GM23248 (cell line): Measurements from ENCODE around the gene ZNF804B. TPM values are rescaled to one million over a fixed set of nuclear protein-coding genes. Genes with fewer than 3 reads are reported as not detected.

Experiments used
- DNase-seq: peaks from one replicate; pipeline ENCODE4 v3.0.0-alpha.2; 2015
- H2AFZ ChIP-seq: fragments of 200-600 bp; sonication (generic); 2 replicates; pipeline ENCODE4 v1.6.1; 2016; ENCODE audit warnings: antibody characterized with exemption
- H3F3A ChIP-seq: fragments of 200-600 bp; sonication (generic); 2 replicates; pipeline ENCODE4 v1.6.1; 2016; ENCODE audit warnings: mild to moderate bottlenecking, antibody characterized with exemption, mixed run types; ENCODE audit not compliant: insufficient read depth
- H3K27ac ChIP-seq: fragments of 200-600 bp; sonication (generic); 2 replicates; pipeline ENCODE4 v1.5.1; 2016; ENCODE audit warnings: mild to moderate bottlenecking
- H3K27me3 ChIP-seq: fragments of 200-600 bp; sonication (generic); replicated peaks from 2 replicates; pipeline ENCODE4 v1.6.1; 2016; ENCODE audit warnings: mild to moderate bottlenecking; ENCODE audit not compliant: insufficient read depth
- H3K36me3 ChIP-seq: fragments of 200-600 bp; sonication (generic); 2 replicates; pipeline ENCODE4 v1.6.1; 2016; ENCODE audit warnings: low read depth, mild to moderate bottlenecking
- H3K4me1 ChIP-seq: fragments of 200-600 bp; sonication (generic); 2 replicates; pipeline ENCODE4 v1.6.1; 2016; ENCODE audit warnings: mild to moderate bottlenecking; ENCODE audit not compliant: insufficient read depth
- H3K4me2 ChIP-seq: fragments of 200-600 bp; sonication (generic); one replicate; pipeline ENCODE4 v1.6.1; 2016; ENCODE audit warnings: mild to moderate bottlenecking; ENCODE audit not compliant: unreplicated experiment
- H3K4me3 ChIP-seq: fragments of 200-600 bp; sonication (generic); 2 replicates; pipeline ENCODE4 v1.5.1; 2016; ENCODE audit warnings: mild to moderate bottlenecking
- H3K79me2 ChIP-seq: fragments of 200-600 bp; sonication (generic); 2 replicates; pipeline ENCODE4 v1.6.1; 2016; ENCODE audit warnings: mild to moderate bottlenecking; ENCODE audit not compliant: insufficient read depth
- H3K9ac ChIP-seq: fragments of 200-600 bp; sonication (generic); 2 replicates; pipeline ENCODE4 v1.6.1; 2016; ENCODE audit warnings: mild to moderate bottlenecking
- H3K9me2 ChIP-seq: fragments of 200-600 bp; sonication (generic); 2 replicates; pipeline ENCODE4 v1.6.1; 2016; ENCODE audit warnings: mixed run types, mild to moderate bottlenecking, moderate library complexity; ENCODE audit not compliant: insufficient read depth
- H3K9me3 ChIP-seq: fragments of 200-600 bp; sonication (generic); one replicate; pipeline ENCODE4 v1.6.1; 2017; ENCODE audit warnings: low read depth
- H4K20me1 ChIP-seq: fragments of 200-600 bp; sonication (generic); 2 replicates; pipeline ENCODE4 v1.6.0; 2016; ENCODE audit not compliant: insufficient read depth
- EZH2 ChIP-seq: fragments of 200-600 bp; sonication (generic); IDR thresholded peaks from 2 replicates; pipeline ENCODE4 v1.6.1; 2018; ENCODE audit warnings: antibody characterized with exemption, mild to moderate bottlenecking; ENCODE audit not compliant: insufficient read depth, poor library complexity, severe bottlenecking
- EZH2phosphoT487 ChIP-seq: fragments of 200-600 bp; sonication (generic); IDR thresholded peaks from 2 replicates; pipeline ENCODE4 v1.6.1; 2018; ENCODE audit warnings: antibody characterized with exemption, moderate library complexity, mild to moderate bottlenecking, low read depth; ENCODE audit not compliant: insufficient read depth
- WGBS, 2 experiments: methylation state at CpG; one replicate each; pipeline ENCODE4 v1.1.6; 2015 to 2017; ENCODE audit warnings: low lambda C conversion rate in 2 of 2, low coverage in 1 of 2; ENCODE audit errors: missing lambda C conversion rate in 2 of 2; 5-methylcytosine and 5-hydroxymethylcytosine counted together
- in situ Hi-C: fragments of 300-500 bp; cut with MboI; formaldehyde crosslinking; loops from 2 replicates; pipeline ENCODE4 v1.15.0; 2020
- polyA plus RNA-seq: library from polyadenylated mRNA; unstranded; fragments of >200 nt; fragmentation: Nextera tagmentation; extraction: Ambion mirVana; gene quantifications from 2 replicates; pipeline ENCODE4 v1.2.1, GENCODE V29; 2016
- small RNA-seq: library from RNA; depleted of rRNA; stranded (forward); fragments of <200 nt; gene quantifications from one replicate; pipeline ENCODE3, GENCODE V24; 2014; ENCODE audit warnings: low read depth, low replicate concordance
- total RNA-seq: library from RNA; depleted of rRNA; stranded (reverse); fragments of >200 nt; shearing (Covaris generic); gene quantifications from 2 replicates; pipeline ENCODE4 v1.2.3, GENCODE V29; 2014; rRNA removed

ZNF804B gene
- total and polyA plus RNA-seq, 2 experiments from 2014 or later: not detected

- 13 to 14% methylated on average over 3 of the region's 3 CpGs for WGBS, 2 experiments
- Histone ChIP-seq H3K9ac (no peak overlapping the region), H4K20me1 (no peaks in the 10 kb centered on the region), H3K27me3 (no peaks in the 10 kb centered on the region), H3K27ac (no peak overlapping the region), H3K36me3 (no peaks in the 10 kb centered on the region), H3K4me1 (no peaks in the 10 kb centered on the region), H3K9me3 (no peaks in the 10 kb centered on the region), H3K9me2 (no peaks in the 10 kb centered on the region), H2AFZ (no peak overlapping the region), H3K4me3 (no peak overlapping the region), H3K4me2 (no peak overlapping the region), H3F3A (no peaks in the 10 kb centered on the region), H3K79me2 (no peaks in the 10 kb centered on the region)
- in situ Hi-C loops: no loop called here
- no peak for DNase-seq
- TF ChIP-seq EZH2 (no peak), EZH2phosphoT487 (no peak)
These were observed 580.2 kb downstream of the ZNF804B start for GRCh38 chr7:89339748-89340147.

- no peaks in the 10 kb centered on the region for H3K9me2 ChIP-seq
- no peaks in the 10 kb centered on the region for H4K20me1 ChIP-seq
- no peak overlapping the region for H3K9ac ChIP-seq
- H3K27me3 ChIP-seq: no peaks in the 10 kb centered on the region
- no peaks in the 10 kb centered on the region for H3K9me3 ChIP-seq
- H3K79me2 ChIP-seq: no peaks in the 10 kb centered on the region
- in situ Hi-C loops: no loop called here
- no peak overlapping the region for H3K27ac ChIP-seq
- H2AFZ ChIP-seq: no peak overlapping the region
- H3K36me3 ChIP-seq: no peaks in the 10 kb centered on the region
- H3K4me1 ChIP-seq: no peaks in the 10 kb centered on the region
- no peak overlapping the region for H3K4me3 ChIP-seq
- WGBS, 2 experiments: 0 to 8% methylated on average over 1 of the region's 1 CpG
- no peak for DNase-seq
- H3K4me2 ChIP-seq: no peak overlapping the region
- H3F3A ChIP-seq: no peaks in the 10 kb centered on the region
- no peak for TF ChIP-seq EZH2
- no peak for TF ChIP-seq EZH2phosphoT487
These were observed 597.6 kb downstream of the ZNF804B start for GRCh38 chr7:89357121-89357520.

GRCh38 chr7:89377219-89377618 lies 617.7 kb downstream of the ZNF804B start:
- Histone ChIP-seq H3K27me3 (no peaks in the 10 kb centered on the region), H3K4me1 (no peaks in the 10 kb centered on the region), H3K36me3 (no peaks in the 10 kb centered on the region), H3K9me2 (no peaks in the 10 kb centered on the region), H3K9me3 (no peaks in the 10 kb centered on the region), H3K4me3 (no peak overlapping the region), H3K9ac (no peak overlapping the region), H2AFZ (no peak overlapping the region), H4K20me1 (no peaks in the 10 kb centered on the region), H3K79me2 (no peaks in the 10 kb centered on the region), H3K4me2 (no peak overlapping the region), H3F3A (no peaks in the 10 kb centered on the region), H3K27ac (no peak overlapping the region)
- DNase-seq: no peak
- TF ChIP-seq EZH2phosphoT487 (no peak), EZH2 (no peak)
- in situ Hi-C loops: no loop called here
- 27 to 38% methylated on average over 3 of the region's 3 CpGs for WGBS, 2 experiments

- in situ Hi-C loops: no loop called here
- Histone ChIP-seq H4K20me1 (no peaks in the 10 kb centered on the region), H3K4me3 (no peak overlapping the region), H3K79me2 (no peaks in the 10 kb centered on the region), H3K27me3 (no peaks in the 10 kb centered on the region), H3K27ac (no peak overlapping the region), H3K9me2 (no peaks in the 10 kb centered on the region; the same call in 1 of the 2 replicates), H3K4me1 (no peaks in the 10 kb centered on the region), H3K4me2 (no peak overlapping the region), H3K36me3 (no peaks in the 10 kb centered on the region), H3K9me3 (no peaks in the 10 kb centered on the region), H3K9ac (no peak overlapping the region), H3F3A (no peaks in the 10 kb centered on the region), H2AFZ (no peak overlapping the region)
- WGBS, 2 experiments: 52 to 53% methylated on average over 1 of the region's 1 CpG
- TF ChIP-seq EZH2phosphoT487 (no peak), EZH2 (no peak)
- no peak for DNase-seq
These were observed 625.9 kb downstream of the ZNF804B start for GRCh38 chr7:89385411-89385810.

Small RNA genes lying within 50 kb of the gene (small RNA-seq; reads per million reads assigned to genes)
- gene AC002127.1: not detected

Other genes with a start within 250 kb of the ZNF804B start
- not detected in 2 replicates for gene TEX47, start 36.0 kb downstream of the ZNF804B start, total RNA-seq
- gene TEX47, start 36.0 kb downstream of the ZNF804B start, polyA plus RNA-seq: not detected in 2 replicates